Measurements from ENCODE around the gene EPOP.

The EPOP gene

GRCh38 chr17:38674749-38675615 lies at the start of gene EPOP:
Gene EPOP, minus strand, starts transcription at chr17:38674957. Its CDS starts 462 bp downstream, at chr17:38674495.
- DNase-seq, result peak; percentile 95

DNA sequence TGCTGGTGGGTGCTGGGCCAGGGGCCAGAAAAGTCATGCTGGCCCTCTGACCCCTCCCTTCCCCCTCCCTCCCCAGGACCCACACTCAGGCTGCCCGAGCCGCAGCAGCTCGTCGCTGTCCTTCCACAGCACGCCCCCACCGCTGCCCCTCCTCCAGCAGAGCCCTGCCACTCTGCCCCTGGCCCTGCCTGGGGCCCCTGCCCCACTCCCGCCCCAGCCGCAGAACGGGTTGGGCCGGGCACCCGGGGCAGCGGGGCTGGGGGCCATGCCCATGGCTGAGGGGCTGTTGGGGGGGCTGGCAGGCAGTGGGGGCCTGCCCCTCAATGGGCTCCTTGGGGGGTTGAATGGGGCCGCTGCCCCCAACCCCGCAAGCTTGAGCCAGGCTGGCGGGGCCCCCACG lies 47.0 kb upstream of the EPOP start:
- DNase-seq, result no peak

DNA sequence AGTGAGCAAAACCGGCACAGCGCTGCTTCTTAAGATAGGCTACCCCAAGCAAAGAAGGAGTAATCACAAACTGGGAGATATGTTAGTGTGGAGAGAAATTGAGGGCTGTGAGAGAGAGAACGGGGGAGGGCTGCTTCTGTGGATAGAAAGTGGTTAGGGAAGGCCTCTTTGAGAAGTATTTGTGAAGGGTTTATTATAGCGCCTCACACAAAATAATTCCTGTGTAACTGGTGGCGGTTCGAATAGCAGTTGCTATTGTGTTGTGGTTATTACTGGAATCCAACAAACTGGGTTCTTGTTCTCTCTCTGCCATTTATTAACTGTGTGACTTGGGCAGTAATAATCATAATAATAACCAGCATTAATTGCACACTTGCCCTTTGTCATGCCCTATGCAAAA lies 46.2 kb upstream of the EPOP start:
- no peak for DNase-seq

DNA sequence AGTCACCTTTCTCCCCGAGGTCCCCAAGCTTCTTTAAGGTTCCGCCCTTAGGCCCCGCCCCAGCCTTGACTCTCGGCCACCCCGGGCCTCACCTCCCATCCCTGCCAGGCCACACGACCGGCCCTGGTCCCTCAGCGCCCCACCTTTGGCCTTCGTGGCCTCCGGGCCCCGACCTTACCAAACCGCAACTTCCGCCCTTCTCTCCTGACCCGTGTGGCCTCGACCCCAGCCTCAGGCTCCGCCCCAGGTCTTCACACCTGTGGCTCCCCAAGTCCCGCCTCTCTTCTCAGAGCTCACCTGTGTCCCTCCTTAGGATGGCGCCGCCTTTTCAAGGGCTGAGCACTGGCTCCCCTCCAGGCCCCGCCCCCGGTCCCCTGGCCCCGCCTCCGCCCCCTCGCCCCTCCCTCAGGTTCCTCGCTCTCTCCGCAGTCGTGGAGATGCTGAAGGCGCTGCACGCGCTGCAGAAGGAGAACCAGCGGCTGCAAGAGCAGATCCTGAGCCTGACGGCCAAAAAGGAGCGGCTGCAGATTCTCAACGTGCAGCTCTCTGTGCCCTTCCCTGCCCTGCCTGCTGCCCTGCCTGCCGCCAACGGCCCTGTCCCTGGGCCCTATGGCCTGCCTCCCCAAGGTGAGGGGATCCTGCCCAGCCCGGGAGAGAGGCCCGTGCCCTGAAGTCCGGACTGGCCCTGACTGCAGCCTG lies 45.3 kb upstream of the EPOP start:
- no peak for DNase-seq

GRCh38 chr17:38719289-38719942 lies 44.7 kb upstream of the EPOP start:
- no peak for DNase-seq

DNA sequence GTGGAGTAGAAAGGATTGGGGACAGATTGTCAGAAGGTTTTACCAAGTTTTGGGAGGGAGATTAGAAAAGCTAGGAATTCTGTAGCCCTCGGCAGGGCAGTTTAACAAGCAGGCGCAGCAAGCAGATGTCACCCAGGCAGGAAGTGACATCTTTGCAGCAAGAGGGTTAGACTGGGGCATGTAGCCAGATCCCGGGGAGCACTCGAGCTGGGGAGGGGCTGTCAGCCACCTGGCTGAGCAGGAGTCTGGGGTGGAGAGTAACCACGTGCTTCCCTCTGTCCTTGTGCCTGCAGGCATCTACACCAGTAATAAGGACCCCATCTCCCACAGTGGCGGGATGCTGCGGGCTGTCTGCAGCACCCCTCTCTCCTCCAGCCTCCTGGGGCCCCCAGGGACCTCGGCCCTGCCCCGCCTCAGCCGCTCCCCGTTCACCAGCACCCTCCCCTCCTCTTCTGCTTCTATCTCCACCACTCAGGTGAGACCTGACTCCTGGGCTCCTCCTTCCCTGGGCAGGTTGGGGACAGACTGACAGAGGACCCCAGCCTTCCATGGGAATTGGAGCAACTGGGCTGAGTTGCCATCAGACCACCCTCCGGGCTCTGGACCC lies 42.5 kb upstream of the EPOP start:
- DNase-seq, result no peak

- no peak for DNase-seq
Observed at GRCh38 chr17:38716368-38717005, 41.7 kb upstream of the EPOP start.

GRCh38 chr17:38715216-38715943 lies 40.6 kb upstream of the EPOP start:
- no peak for DNase-seq

DNA sequence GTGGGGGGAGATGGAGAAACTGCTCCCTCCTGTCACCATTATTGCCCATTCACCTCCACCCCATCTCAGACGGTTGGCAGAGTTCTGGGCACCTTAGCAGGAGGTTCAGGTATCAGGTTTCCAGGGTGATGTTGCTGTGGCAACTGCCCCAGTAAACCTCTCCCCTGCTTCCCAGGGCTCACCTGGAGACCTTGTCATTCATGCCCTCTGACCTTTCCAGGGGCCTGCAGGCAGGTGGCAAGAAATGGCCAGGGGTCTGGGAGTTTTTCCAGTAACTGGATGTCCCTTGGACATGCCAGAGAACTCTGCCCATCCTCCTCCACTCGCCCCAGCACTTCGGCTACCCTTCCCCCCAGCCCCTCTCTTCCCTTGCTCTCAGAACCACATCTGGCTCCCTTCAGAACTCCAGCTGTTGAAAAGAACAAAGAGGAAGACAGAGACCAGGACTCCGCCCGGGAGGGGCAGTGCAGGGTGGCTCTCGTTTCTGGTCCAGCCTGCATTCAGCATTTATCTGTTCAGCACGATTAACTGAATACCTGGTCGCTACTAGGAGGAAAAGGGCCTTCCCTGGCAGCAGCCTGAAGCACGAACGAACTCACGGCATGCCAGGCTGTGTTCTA lies 38.8 kb upstream of the EPOP start:
- no peak for DNase-seq

GRCh38 chr17:38712593-38712992 lies 37.8 kb upstream of the EPOP start:
- DNase-seq, result no peak

DNA sequence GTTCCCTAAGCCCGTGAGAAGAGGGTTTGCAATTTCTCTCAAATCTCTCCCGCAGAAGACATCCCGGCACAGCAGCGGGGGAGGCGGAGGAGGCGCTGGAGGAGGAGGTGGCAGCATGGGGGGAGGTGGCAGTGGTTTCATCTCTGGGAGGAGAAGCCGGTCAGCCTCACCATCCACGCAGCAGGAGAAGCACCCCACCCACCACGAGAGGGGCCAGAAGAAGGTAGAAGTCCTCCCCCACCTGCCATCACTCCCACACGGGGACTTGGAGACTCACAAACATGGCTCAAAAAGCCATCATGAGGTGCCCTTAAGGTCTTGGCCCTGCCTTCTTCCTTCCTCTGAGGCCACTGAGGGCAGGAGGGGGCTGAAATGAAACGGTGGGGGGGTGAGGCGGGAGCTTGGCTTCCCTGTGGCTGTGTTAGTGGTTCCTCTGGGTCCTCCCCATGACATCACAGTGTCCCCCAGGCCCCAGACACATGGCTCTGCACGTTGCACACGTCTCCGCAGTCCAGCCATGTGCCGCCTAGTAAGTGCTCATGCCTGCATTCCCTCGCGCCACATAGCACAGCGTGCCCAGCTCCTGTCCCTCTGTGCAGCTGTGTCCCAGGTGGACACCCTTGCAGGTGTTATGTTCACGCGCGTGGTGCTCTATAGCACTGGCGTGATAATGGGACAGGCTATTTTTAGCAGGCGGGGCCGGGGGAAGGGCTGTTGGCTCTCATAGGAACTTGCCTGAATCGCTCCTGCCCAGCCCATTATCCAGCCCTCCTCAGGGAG lies 37.2 kb upstream of the EPOP start:
- DNase-seq, result no peak

DNA sequence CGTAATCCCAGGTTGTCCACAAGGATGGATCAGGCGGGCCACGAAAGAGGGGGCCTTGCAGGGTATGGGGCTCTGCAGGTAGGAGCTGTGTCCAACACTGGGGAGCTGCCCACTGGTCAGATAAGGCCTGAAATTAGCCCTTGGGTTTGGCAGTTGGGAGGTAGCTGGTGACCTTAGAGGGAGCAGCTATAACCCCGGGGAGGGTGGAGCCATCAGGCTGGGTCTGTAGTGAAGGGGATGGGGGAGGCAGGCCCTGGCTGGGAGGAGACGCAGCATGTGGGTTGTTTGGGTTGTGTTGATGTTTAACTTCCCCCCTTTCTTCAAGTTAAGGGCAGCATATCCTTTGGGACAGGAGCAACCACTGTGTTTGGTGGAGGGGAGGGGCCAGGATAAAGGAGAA lies 36.2 kb upstream of the EPOP start:
- DNase-seq, result no peak

DNA sequence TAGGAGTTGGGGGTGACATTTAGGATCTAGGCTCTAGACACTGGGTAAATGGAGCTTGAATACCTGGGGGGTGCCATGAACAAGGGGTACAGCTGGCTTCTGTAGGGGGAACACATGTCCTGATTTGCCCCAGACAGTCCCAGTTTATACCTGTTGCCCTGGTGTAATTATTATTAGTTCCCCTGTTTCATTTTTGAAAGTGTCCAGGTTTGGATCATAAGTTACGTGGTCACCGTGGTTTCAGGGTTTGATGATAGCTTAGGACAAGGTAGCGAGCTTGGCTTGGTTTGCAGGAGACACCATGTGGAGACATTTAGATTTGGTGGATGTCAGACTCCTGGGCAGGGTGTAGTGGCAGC lies 35.8 kb upstream of the EPOP start:
- DNase-seq, result no peak

DNA sequence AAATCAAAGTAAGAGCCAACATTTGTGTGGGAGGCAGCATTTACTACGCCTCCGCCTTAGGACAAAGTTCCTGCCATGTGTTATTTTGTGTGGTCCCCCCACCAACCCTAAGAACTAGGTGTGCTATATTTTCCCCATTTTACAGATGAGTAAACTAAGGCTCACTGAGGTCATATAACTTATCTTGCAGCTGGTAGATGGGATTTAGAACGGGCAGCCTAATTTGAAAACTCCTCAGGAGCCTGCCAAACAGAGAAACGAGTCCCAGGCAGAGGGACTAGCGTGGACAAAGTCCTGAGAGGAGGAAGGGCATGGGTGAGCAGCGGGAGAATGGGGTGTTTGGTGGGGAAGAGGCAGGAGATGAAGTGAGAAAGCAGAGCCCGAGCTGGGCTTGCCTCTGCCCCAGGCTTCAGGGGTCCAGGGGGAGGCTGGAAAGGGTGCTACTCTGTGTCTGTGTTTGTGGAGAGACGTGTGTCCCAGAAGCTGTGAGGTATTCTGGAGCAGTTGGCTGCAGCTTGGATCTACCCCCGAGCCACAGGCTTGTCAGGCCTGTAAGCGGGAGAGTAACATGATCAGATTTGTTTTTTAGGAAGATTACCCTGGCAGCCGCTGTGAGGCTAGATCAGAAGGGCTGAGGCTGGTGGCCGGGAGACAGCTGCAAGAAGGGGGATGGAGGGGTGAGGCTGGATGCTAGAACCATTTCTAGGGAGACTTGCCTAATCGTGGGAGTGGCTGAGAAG lies 35.3 kb upstream of the EPOP start:
- no peak for DNase-seq

- no peak for DNase-seq
Observed at GRCh38 chr17:38709104-38709820, 34.5 kb upstream of the EPOP start.

- DNase-seq, result no peak
Observed at GRCh38 chr17:38707678-38708351, 33.1 kb upstream of the EPOP start.

- peak; percentile 60 for DNase-seq
Observed at GRCh38 chr17:38706505-38707216, 31.9 kb upstream of the EPOP start.

Measured in stimulated activated CD8-positive, alpha-beta memory T cell treated with anti-CD3 and anti-CD28 coated beads, Interleukin-4, amount 100 ng/mL, for 48 hours (primary cell).